ENCODE results near the gene LRRK1.
A peak's percentile ranks its signal among the peaks of the same experiment; 100 is the strongest.

LRRK1 gene

DNA sequence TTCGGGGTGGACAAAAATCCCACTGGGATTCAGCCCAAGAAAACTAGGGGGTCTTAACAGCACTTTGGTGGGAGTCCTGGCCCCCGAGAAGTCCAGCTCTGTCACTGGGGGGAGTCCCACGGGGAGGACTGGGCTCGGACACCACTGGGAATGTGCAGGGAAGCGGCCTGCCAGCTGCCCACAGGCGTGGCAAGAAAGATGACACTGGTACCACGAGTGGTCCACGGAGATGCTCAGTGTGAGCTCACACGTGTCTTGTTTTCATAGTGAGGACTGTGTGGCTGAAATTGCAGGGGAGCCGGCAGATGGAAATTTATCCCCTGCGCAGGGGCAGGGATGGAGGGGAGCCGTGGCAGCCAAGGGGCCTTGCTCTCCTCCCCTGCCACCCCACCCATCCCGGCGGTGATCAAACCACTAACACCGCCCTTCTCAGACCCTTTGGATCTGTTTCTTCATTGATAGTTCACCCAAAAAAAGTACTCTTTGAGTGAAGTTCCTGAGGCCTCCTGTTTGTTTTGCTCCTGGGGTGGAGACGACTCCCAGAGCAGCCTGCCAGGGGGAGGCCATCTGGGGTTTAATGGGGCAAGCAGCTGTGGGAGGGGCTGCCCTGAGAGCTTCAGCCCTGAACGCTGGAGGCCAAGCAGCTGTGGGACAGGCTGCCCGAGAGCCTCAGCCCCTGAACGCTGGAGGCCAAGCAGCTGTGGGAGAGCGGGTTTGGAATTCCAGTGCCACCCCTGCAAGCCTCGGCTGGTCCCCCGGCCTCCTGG lies 130.9 kb downstream of the LRRK1 start:
- TF ChIP-seq, protein P1, sequence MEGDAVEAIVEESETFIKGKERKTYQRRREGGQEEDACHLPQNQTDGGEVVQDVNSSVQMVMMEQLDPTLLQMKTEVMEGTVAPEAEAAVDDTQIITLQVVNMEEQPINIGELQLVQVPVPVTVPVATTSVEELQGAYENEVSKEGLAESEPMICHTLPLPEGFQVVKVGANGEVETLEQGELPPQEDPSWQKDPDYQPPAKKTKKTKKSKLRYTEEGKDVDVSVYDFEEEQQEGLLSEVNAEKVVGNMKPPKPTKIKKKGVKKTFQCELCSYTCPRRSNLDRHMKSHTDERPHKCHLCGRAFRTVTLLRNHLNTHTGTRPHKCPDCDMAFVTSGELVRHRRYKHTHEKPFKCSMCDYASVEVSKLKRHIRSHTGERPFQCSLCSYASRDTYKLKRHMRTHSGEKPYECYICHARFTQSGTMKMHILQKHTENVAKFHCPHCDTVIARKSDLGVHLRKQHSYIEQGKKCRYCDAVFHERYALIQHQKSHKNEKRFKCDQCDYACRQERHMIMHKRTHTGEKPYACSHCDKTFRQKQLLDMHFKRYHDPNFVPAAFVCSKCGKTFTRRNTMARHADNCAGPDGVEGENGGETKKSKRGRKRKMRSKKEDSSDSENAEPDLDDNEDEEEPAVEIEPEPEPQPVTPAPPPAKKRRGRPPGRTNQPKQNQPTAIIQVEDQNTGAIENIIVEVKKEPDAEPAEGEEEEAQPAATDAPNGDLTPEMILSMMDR (IDR thresholded peaks at IDR 0.05; ENCODE audit: low read depth, low read length), result no peak
- DNase-seq, result peak; percentile 4
- no peaks in the 10 kb centered on the region for H3K4me1 ChIP-seq
- H3K4me3 ChIP-seq (ENCODE audit: low read depth, low read length), result no peak overlapping the region
- H3K36me3 ChIP-seq, result no peaks in the 10 kb centered on the region
- no peaks in the 10 kb centered on the region for H3K27me3 ChIP-seq
- no peaks in the 10 kb centered on the region for H3K9me3 ChIP-seq

DNA sequence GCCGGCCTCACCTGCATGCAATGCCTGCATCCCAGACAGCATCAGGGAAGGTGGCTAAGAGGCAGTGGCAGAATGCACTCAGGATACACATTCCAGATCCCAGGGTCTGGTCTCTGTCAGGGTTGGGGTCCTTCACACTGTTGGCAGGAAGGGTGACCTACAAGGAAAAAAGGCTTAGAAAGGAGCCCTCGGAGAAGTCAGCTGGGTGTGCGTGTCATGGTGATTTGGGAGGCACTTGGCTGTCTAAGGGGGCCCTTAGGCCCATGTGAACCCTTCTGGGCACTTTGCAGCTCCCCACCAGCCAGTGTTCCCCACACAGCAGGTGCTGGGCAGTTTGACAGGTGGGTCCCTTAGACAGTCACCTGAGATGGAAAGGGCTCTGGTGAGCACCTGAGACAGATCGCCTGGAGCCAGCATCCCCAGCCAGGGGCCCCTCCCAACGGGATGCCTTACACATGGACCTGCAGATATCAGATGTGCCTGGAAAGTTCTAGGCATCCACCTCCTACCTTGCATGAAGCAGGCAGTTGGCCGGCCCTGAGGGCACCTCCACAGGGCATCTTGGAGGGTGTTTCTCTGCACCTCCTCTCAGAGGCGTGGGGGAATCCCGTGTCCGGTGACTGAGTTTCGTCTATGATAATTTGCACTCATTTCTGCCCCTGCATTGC lies 131.6 kb downstream of the LRRK1 start:
- no peak overlapping the region for H3K4me3 ChIP-seq (ENCODE audit: low read depth, low read length)
- H3K36me3 ChIP-seq, result no peaks in the 10 kb centered on the region
- peak; percentile 5 for DNase-seq
- no peaks in the 10 kb centered on the region for H3K4me1 ChIP-seq
- TF ChIP-seq, protein P1 (IDR thresholded peaks at IDR 0.05; ENCODE audit: low read depth, low read length), result no peak
- H3K9me3 ChIP-seq, result no peaks in the 10 kb centered on the region
- no peaks in the 10 kb centered on the region for H3K27me3 ChIP-seq

DNA sequence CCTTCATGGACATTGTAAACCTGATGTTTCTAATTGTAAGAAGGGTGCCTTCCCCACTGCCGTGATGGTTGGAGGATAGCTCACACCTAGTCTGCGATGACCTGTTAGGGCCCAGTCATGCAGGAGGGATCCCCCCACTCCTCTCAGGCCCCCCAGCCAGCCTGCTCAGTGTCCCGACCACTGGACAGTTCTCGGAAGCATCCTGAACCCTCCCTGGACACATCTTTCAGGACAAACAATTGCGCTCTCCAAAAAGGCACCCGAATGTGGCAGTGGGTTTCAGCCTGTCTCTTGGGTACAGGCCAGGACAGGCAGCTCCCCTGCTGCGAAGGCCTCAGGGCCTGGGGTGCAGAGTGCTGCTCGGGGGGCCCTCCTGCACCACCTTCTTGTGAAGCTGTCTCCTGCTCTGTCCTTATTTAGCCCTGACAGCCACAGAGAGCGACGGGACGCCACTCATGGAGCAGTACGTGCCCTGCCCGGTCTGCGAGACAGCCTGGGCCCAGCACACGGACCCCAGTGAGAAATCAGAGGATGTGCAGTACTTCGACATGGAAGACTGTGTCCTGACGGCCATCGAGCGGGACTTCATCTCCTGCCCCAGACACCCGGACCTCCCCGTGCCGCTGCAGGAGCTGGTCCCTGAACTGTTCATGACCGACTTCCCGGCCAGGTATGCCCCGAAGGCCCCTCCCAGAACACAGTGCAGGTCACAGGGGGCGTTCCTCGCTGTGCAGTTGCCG lies 132.3 kb downstream of the LRRK1 start:
- no peak overlapping the region for H3K4me3 ChIP-seq (ENCODE audit: low read depth, low read length)

DNA sequence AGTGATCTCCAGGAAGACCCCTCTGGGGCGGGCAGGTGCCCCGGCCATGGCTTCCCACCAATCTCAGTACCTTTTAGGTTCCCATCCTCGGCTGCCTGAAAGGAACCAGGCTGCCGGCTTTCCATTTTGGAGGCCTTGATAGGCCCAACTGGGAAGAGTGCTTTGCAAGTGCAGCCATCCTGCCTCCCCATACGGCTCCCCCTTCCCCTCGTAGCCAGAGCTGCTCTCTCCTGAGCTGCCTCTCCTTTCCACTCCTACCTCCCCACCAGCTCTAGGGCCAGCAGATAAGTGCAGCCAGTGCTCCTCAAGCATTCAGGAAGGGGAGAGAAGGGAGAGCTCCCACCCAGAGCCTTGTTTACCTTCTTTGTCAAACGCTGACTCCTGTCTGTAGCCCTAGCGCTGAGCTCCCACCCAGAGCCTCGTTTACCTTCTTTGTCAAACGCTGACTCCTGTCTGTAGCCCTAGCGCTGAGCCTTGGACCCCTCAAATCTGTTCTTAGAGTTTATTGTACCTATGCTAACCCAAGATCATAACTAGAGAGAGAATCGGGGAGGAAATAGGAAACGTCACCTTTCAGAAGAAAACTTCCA lies 133.0 kb downstream of the LRRK1 start:
- Histone ChIP-seq H3K9me3 (no peaks in the 10 kb centered on the region), H3K36me3 (no peaks in the 10 kb centered on the region), H3K4me3 (ENCODE audit: low read depth, low read length) (no peak overlapping the region), H3K27me3 (no peaks in the 10 kb centered on the region), H3K4me1 (no peaks in the 10 kb centered on the region)
- no peak for DNase-seq
- TF ChIP-seq, protein P1 (IDR thresholded peaks at IDR 0.05; ENCODE audit: low read depth, low read length), result no peak

More for the DNA sequence above, 132.3 kb downstream of the LRRK1 start:
- Histone ChIP-seq H3K9me3 (no peaks in the 10 kb centered on the region), H3K27me3 (no peaks in the 10 kb centered on the region), H3K4me1 (no peaks in the 10 kb centered on the region), H3K36me3 (no peaks in the 10 kb centered on the region)
- TF ChIP-seq, protein P1 (IDR thresholded peaks at IDR 0.05; ENCODE audit: low read depth, low read length), result no peak
- peak; percentile 2 for DNase-seq

- Histone ChIP-seq H3K36me3 (no peaks in the 10 kb centered on the region), H3K9me3 (no peaks in the 10 kb centered on the region), H3K27me3 (no peaks in the 10 kb centered on the region), H3K4me3 (ENCODE audit: low read depth, low read length) (no peak overlapping the region), H3K4me1 (no peaks in the 10 kb centered on the region)
- TF ChIP-seq, protein P1 (IDR thresholded peaks at IDR 0.05; ENCODE audit: low read depth, low read length), result no peak
- DNase-seq, result no peak
These were observed 133.5 kb downstream of the LRRK1 start for GRCh38 chr15:101052681-101053121.
